ENCODE data around the gene ADNP. TPM values are rescaled to one million over a fixed set of nuclear protein-coding genes. Genes with fewer than 3 reads are reported as not detected.

Gene ADNP
- total and polyA plus RNA-seq, 2 of the 13 experiments (the other 11 are each of a cell fraction or from before 2014, with no cell fraction given) = 21.0 to 21.5 TPM

DNA sequence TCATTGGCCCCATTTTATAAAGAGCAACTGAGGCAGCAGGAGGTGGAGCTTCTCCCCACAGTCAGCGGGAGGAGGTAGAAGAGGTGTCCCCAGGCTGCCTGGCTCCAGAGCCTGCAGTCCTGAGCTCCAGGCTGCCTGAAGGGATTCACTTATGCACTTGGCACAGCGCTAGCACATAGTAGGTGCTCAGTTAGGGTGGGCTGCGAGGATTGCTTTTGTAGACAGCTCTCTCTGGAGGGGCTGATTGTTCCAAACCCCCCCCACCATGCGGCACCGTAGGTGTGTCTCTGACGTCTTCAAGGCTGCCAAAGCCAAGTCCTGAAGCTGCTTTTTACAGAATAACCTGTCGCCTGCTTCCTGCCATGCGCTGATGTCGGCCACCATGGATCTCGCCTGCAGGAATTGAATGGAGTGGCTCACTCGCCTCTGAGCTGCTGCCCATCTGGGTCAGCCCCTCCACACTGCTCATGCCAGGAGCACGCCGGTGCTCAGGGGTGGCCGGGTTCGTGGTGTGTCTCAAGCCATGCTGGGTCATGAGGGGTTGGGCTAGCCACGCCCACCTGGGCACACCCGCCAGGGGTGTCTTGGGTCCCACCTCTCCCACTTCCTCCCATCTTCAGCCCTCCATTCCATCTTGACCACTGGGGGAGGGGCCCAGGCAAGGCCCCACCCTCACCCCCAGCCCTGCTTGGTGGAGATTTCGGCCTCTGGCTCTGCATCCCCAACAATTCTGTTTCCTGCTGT lies 76.6 kb downstream of the ADNP start:
- no peak for DNase-seq (ENCODE audit: low spot score)
- ATAC-seq = no peak
- 77% methylated on average over 18 of the region's 18 CpGs for WGBS (ENCODE audit: low lambda C conversion rate)
- ChIA-PET CTCF (ENCODE audit: low intra/inter-chr PET ratio, low total read pairs) (no interaction called here), POLR2A (no interaction called here)
- no TSS peak for BruUV-seq (replicated peaks)
- no peak overlapping the region for H2AFZ ChIP-seq (ENCODE audit: low read length)
- no peak overlapping the region for H3K9ac ChIP-seq (ENCODE audit: insufficient read depth, low read depth, low read length)
- no peaks in the 10 kb centered on the region for H3K27me3 ChIP-seq (ENCODE audit: control insufficient read depth in 1 of 2, insufficient read depth in 2 of 2, low read length in 2 of 2)
- no peak overlapping the region for H3K4me2 ChIP-seq (ENCODE audit: low read depth, low read length)
- H3K79me2 ChIP-seq (ENCODE audit: insufficient read depth, low read length) = no peaks in the 10 kb centered on the region
- no peaks in the 10 kb centered on the region for H3K9me3 ChIP-seq (ENCODE audit: low read length)
- no peak overlapping the region for H3K4me3 ChIP-seq (replicated peaks in 1 of 3; ENCODE audit: insufficient read depth in 1 of 3, low read depth in 2 of 3, low read length in 3 of 3)
- in situ Hi-C loops (cut with HindIII; ENCODE audit: extremely low pct_ligation_motif_present, low pct_unique_long_range_greater_than_20kb) (no loop called here), intact Hi-C loops (cut with micrococcal nuclease; ENCODE audit: unreplicated experiment) (loop anchor here (5.0 kb wide), 1 partner anchor 73 kb away; no protein-coding TSS in a partner anchor)
- FAIRE-seq = no peak
- peaks cover 45% of the 10 kb centered on the region for H3K4me1 ChIP-seq (ENCODE audit: insufficient read depth, low read length)
- H4K20me1 ChIP-seq (ENCODE audit: insufficient read depth, low read length) = no peaks in the 10 kb centered on the region; the same call in 1 of the 2 replicates
- no peak overlapping the region for H3K27ac ChIP-seq (ENCODE audit: extremely low read length, insufficient read depth, low read length)
- TF ChIP-seq ZNF343 (CRISPR knock-in tag; IDR thresholded peaks at IDR 0.05) (0 out of 2 replicates have a peak, but pooled peaks have one; percentile 4), ZKSCAN1 (IDR thresholded peaks at IDR 0.05; ENCODE audit: low read length) (peak; percentile 82), ZNF30 (CRISPR knock-in tag; IDR thresholded peaks at IDR 0.05) (no peak), JUN (CRISPR knock-in tag; IDR thresholded peaks at IDR 0.05) (no peak), CBX5 (CRISPR knock-in tag; IDR thresholded peaks at IDR 0.05; ENCODE audit: borderline replicate concordance) (no peak)
- TF ChIP-seq, protein P1, sequence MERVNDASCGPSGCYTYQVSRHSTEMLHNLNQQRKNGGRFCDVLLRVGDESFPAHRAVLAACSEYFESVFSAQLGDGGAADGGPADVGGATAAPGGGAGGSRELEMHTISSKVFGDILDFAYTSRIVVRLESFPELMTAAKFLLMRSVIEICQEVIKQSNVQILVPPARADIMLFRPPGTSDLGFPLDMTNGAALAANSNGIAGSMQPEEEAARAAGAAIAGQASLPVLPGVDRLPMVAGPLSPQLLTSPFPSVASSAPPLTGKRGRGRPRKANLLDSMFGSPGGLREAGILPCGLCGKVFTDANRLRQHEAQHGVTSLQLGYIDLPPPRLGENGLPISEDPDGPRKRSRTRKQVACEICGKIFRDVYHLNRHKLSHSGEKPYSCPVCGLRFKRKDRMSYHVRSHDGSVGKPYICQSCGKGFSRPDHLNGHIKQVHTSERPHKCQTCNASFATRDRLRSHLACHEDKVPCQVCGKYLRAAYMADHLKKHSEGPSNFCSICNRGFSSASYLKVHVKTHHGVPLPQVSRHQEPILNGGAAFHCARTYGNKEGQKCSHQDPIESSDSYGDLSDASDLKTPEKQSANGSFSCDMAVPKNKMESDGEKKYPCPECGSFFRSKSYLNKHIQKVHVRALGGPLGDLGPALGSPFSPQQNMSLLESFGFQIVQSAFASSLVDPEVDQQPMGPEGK (CRISPR knock-in tag; IDR thresholded peaks at IDR 0.05) = 0 out of 2 replicates have a peak, but pooled peaks have one; percentile 3
- TF ChIP-seq, protein P2, sequence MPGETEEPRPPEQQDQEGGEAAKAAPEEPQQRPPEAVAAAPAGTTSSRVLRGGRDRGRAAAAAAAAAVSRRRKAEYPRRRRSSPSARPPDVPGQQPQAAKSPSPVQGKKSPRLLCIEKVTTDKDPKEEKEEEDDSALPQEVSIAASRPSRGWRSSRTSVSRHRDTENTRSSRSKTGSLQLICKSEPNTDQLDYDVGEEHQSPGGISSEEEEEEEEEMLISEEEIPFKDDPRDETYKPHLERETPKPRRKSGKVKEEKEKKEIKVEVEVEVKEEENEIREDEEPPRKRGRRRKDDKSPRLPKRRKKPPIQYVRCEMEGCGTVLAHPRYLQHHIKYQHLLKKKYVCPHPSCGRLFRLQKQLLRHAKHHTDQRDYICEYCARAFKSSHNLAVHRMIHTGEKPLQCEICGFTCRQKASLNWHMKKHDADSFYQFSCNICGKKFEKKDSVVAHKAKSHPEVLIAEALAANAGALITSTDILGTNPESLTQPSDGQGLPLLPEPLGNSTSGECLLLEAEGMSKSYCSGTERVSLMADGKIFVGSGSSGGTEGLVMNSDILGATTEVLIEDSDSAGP (CRISPR knock-in tag; IDR thresholded peaks at IDR 0.05; ENCODE audit: borderline replicate concordance) = 0 out of 2 replicates have a peak, but pooled peaks have one; percentile 34
- TF ChIP-seq, protein P3, sequence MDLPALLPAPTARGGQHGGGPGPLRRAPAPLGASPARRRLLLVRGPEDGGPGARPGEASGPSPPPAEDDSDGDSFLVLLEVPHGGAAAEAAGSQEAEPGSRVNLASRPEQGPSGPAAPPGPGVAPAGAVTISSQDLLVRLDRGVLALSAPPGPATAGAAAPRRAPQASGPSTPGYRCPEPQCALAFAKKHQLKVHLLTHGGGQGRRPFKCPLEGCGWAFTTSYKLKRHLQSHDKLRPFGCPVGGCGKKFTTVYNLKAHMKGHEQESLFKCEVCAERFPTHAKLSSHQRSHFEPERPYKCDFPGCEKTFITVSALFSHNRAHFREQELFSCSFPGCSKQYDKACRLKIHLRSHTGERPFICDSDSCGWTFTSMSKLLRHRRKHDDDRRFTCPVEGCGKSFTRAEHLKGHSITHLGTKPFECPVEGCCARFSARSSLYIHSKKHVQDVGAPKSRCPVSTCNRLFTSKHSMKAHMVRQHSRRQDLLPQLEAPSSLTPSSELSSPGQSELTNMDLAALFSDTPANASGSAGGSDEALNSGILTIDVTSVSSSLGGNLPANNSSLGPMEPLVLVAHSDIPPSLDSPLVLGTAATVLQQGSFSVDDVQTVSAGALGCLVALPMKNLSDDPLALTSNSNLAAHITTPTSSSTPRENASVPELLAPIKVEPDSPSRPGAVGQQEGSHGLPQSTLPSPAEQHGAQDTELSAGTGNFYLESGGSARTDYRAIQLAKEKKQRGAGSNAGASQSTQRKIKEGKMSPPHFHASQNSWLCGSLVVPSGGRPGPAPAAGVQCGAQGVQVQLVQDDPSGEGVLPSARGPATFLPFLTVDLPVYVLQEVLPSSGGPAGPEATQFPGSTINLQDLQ (CRISPR knock-in tag; IDR thresholded peaks at IDR 0.05) = peak; percentile 36; the same call in 1 of the 2 replicates
- no peaks in the 10 kb centered on the region for H3K36me3 ChIP-seq (replicated peaks in 1 of 2; ENCODE audit: control insufficient read depth in 1 of 2, insufficient read depth in 2 of 2, low read length in 2 of 2)

All from HepG2 (cell line).